Measurements from ENCODE around the gene UBE3D. TPM values are rescaled to one million over a fixed set of nuclear protein-coding genes. Genes with fewer than 3 reads are reported as not detected.

UBE3D gene
- total RNA-seq, 4 donors from 2014 or later = 5.3 to 12.4 (median 8.4) TPM

DNA sequence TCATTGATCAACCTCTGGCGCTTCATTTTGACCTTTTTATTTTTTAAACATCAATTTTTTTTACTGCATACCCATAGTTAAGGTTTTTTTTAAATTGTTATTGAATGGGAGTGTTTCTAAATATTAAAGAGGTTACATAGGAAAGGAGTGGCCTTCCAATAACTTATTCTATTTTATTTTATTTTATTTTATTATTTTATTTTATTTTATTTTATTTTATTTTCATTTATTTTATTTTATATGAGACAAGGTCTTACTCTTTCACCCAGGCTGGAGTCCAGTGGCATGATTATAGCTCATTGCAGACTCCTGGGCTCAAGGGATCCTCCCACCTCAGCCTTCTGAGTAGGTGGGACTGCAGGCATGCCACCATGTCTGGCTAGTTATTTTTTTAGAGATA is 32.0 kb upstream of the UBE3D start:
- WGBS, 2 donors = 53 to 65% methylated on average over 1 of the region's 1 CpG

GRCh38 chr6:83097204-83097603 is 31.6 kb upstream of the UBE3D start:
- H3K4me3 ChIP-seq = no peak overlapping the region
- intact Hi-C loops (cut with DNase I) = no loop called here

More for the DNA sequence above, 32.0 kb upstream of the UBE3D start:
- Histone ChIP-seq H3K4me1 (peaks cover 0 to 10% (median 0%) of the 10 kb centered on the region in 3 donors), H3K36me3 (peaks cover 0 to 40% (median 0%) of the 10 kb centered on the region in 3 donors), H3K4me3 (no peak overlapping the region), H3K27ac (no peak overlapping the region), H3K9me3 (no peaks in the 10 kb centered on the region), H3K27me3 (no peaks in the 10 kb centered on the region)
- TF ChIP-seq, protein P1, sequence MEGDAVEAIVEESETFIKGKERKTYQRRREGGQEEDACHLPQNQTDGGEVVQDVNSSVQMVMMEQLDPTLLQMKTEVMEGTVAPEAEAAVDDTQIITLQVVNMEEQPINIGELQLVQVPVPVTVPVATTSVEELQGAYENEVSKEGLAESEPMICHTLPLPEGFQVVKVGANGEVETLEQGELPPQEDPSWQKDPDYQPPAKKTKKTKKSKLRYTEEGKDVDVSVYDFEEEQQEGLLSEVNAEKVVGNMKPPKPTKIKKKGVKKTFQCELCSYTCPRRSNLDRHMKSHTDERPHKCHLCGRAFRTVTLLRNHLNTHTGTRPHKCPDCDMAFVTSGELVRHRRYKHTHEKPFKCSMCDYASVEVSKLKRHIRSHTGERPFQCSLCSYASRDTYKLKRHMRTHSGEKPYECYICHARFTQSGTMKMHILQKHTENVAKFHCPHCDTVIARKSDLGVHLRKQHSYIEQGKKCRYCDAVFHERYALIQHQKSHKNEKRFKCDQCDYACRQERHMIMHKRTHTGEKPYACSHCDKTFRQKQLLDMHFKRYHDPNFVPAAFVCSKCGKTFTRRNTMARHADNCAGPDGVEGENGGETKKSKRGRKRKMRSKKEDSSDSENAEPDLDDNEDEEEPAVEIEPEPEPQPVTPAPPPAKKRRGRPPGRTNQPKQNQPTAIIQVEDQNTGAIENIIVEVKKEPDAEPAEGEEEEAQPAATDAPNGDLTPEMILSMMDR (IDR thresholded peaks at IDR 0.05) = no peak
- TF ChIP-seq POLR2A (IDR thresholded peaks at IDR 0.05) = no peak
- intact Hi-C loops (cut with DNase I) = no loop called here
- no peak for DNase-seq

GRCh38 chr6:83096791-83097190 is 31.1 kb upstream of the UBE3D start:
- Histone ChIP-seq H3K4me3 (no peak overlapping the region), H3K36me3 (peaks cover 0 to 31% (median 0%) of the 10 kb centered on the region in 3 donors), H3K9me3 (no peaks in the 10 kb centered on the region), H3K4me1 (peaks cover 0 to 12% (median 0%) of the 10 kb centered on the region in 3 donors), H3K27ac (no peak overlapping the region), H3K27me3 (no peaks in the 10 kb centered on the region)
- 49 to 54% methylated on average over 2 of the region's 2 CpGs for WGBS, 2 donors
- TF ChIP-seq POLR2A (IDR thresholded peaks at IDR 0.05) = no peak
- TF ChIP-seq, protein P1 (IDR thresholded peaks at IDR 0.05) = no peak
- intact Hi-C loops (cut with DNase I) = no loop called here
- DNase-seq = no peak

More at GRCh38 chr6:83097204-83097603, 31.6 kb upstream of the UBE3D start:
- DNase-seq = no peak
- WGBS, 2 donors = 38 to 56% methylated on average over 2 of the region's 2 CpGs
- TF ChIP-seq POLR2A (IDR thresholded peaks at IDR 0.05) = no peak
- TF ChIP-seq, protein P1 (IDR thresholded peaks at IDR 0.05) = no peak
- no peaks in the 10 kb centered on the region for H3K27me3 ChIP-seq
- H3K27ac ChIP-seq = no peak overlapping the region
- peaks cover 0 to 12% (median 0%) of the 10 kb centered on the region in 3 donors for H3K4me1 ChIP-seq
- peaks cover 0 to 35% (median 0%) of the 10 kb centered on the region in 3 donors for H3K36me3 ChIP-seq
- H3K9me3 ChIP-seq = no peaks in the 10 kb centered on the region

DNA sequence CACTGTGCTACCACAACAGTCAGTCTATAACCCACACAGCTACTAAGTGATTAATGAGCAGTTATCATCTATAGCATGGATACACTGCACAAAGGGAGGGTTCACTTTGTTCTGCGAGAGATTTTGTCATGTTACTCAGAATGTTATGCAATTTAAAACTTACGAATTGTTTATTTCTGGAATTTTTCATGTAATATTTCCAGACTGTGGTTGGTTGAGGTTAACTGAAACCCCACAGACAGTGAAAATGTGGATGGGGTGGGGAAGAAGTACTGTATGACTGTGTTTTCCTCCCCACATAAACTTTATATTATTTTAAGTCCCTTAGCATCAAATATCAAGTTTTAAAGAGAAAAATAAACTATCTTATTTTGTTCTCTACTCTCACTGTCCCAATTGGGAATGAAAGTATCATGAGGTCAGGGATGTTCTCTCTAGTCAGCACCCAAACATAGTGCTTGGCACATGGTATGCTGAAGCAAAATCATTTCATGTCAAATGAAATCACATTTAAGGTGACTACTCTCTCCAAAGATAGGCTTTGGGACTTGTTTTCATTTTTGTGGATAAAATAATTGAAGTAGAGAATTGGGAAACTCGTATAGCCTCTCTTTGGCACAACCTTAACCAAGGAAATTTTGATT is 27.2 kb upstream of the UBE3D start:
- no peak for DNase-seq

GRCh38 chr6:83086751-83087150 is 21.1 kb upstream of the UBE3D start:
- Histone ChIP-seq H3K27ac (no peak overlapping the region), H3K9me3 (no peaks in the 10 kb centered on the region), H3K27me3 (no peaks in the 10 kb centered on the region), H3K4me1 (peaks cover 0 to 4% (median 0%) of the 10 kb centered on the region in 3 donors), H3K36me3 (no peaks in the 10 kb centered on the region), H3K4me3 (no peak overlapping the region)
- 74 to 81% methylated on average over 2 of the region's 2 CpGs for WGBS, 2 donors
- no peak for TF ChIP-seq POLR2A (IDR thresholded peaks at IDR 0.05)
- intact Hi-C loops (cut with DNase I) = no loop called here
- no peak for DNase-seq

More for the DNA sequence above, 27.2 kb upstream of the UBE3D start:
- Histone ChIP-seq H3K36me3 (peaks cover 0 to 2% (median 0%) of the 10 kb centered on the region in 3 donors), H3K27ac (no peak overlapping the region), H3K9me3 (no peaks in the 10 kb centered on the region), H3K4me3 (no peak overlapping the region), H3K4me1 (peaks cover 0 to 16% (median 0%) of the 10 kb centered on the region in 3 donors), H3K27me3 (no peaks in the 10 kb centered on the region)
- TF ChIP-seq, protein P1 (IDR thresholded peaks at IDR 0.05) = no peak
- TF ChIP-seq POLR2A (IDR thresholded peaks at IDR 0.05) = no peak
- WGBS, 2 donors = 39 to 48% methylated on average over 3 of the region's 3 CpGs
- intact Hi-C loops (cut with DNase I) = no loop called here
